SJSA1 (cell line): Measurements from ENCODE around the gene PSMB7. TPM values are rescaled to one million over a fixed set of nuclear protein-coding genes. Genes with fewer than 3 reads are reported as not detected.

Source experiments
- DNase-seq, 2 experiments: peaks; one replicate each; pipeline ENCODE4 v3.0.0-alpha.2; 2015 to 2020; ENCODE audit warnings: low spot score in 2 of 2, low read depth in 1 of 2
- H3K27ac ChIP-seq: fragments of 250-450 bp; sonication (Bioruptor Pico); 2 replicates; pipeline ENCODE4 v1.5.1; 2020; ENCODE audit warnings: mild to moderate bottlenecking, moderate library complexity
- H3K27me3 ChIP-seq: fragments of 250-450 bp; sonication (Bioruptor Pico); replicated peaks from 2 replicates; pipeline ENCODE4 v1.5.1; 2020; ENCODE audit warnings: mild to moderate bottlenecking, moderate library complexity
- H3K36me3 ChIP-seq: fragments of 250-450 bp; sonication (Bioruptor Pico); 2 replicates; pipeline ENCODE4 v1.5.1; 2020; ENCODE audit warnings: mild to moderate bottlenecking
- H3K4me1 ChIP-seq: fragments of 250-450 bp; sonication (Bioruptor Pico); replicated peaks from 2 replicates; pipeline ENCODE4 v1.6.1; 2021; ENCODE audit warnings: mild to moderate bottlenecking
- H3K4me3 ChIP-seq: fragments of 250-450 bp; sonication (Bioruptor Pico); 2 replicates; pipeline ENCODE4 v1.5.1; 2020; ENCODE audit warnings: mild to moderate bottlenecking
- H3K9me3 ChIP-seq: fragments of 250-450 bp; sonication (Bioruptor Pico); replicated peaks from 2 replicates; pipeline ENCODE4 v1.5.1; 2020; ENCODE audit warnings: mild to moderate bottlenecking
- total RNA-seq: library from RNA; depleted of rRNA; stranded (reverse); fragments of >200 nt; shearing (Covaris generic); gene quantifications from 2 replicates; pipeline ENCODE4 v1.2.3, GENCODE V29; 2014

The PSMB7 gene
- total RNA-seq, 1 experiment from 2014 or later, result 301 TPM

DNA sequence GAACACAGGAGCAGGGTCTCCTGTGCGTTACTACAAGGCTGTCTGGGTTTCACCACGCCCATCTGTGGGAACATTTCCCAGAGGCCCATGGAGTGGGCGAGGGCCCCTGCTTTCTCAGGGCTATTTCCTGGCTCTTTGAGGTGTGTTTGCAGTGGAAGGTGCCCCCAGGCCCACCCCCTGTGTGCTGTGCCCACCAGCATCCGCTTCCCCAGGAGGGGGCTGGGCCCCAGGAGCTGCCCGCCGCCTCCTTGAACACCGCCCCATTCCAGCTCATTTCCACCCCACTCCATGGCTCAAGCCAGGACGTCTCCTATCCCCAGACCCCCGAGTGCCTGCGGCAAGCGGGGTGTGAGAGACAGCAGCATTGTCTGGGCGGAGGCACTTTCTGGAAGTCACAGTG lies 87.0 kb downstream of the PSMB7 start:
- Histone ChIP-seq H3K4me1 (no peaks in the 10 kb centered on the region), H3K27me3 (no peaks in the 10 kb centered on the region), H3K36me3 (peaks cover 83% of the 10 kb centered on the region), H3K9me3 (no peaks in the 10 kb centered on the region), H3K4me3 (no peak overlapping the region), H3K27ac (no peak overlapping the region)
- no peak for DNase-seq

DNA sequence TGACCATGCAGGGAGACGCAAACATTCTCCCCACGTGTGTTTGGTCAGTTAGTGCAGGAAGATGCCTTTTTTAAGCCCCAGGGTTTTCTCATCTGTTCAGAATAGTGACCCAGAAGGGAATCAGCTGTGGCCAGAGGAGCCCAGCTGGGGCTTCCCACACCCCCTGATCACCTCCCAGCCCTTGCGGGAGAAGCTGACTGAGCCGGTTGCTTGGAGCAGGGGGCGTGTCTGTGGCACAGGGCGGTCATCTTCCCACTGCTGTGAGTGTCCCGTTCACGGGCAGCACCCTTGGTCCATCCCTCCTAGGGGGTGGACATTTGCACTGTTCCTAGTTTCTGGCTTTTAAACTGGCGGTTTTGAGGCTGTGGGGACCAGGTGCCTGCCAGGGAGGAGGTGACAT lies 87.8 kb downstream of the PSMB7 start:
- Histone ChIP-seq H3K27me3 (no peaks in the 10 kb centered on the region), H3K4me1 (no peaks in the 10 kb centered on the region), H3K36me3 (peaks cover 84% of the 10 kb centered on the region), H3K27ac (no peak overlapping the region), H3K9me3 (no peaks in the 10 kb centered on the region), H3K4me3 (no peak overlapping the region)
- DNase-seq, result no peak

DNA sequence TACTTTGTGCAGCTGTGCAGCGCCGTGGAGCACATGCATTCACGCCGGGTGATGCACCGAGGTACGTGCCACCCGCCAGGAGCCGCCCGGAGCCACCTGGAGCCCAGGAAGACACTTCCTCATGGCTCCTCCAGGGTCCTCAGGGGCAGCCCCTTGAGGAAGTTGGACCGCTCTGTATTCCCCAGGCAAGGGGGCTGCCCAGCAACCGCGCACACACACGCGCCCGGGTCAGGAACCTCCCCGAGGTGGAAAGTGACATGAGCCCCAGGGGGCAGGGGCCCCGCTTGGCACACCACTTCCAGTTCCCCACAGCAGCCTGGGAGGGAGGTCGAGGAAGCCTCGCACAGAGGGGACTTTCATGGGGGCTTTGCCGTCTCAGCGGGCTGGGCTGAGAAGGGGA lies 88.9 kb downstream of the PSMB7 start:
- Histone ChIP-seq H3K4me1 (no peaks in the 10 kb centered on the region), H3K36me3 (peaks cover 86% of the 10 kb centered on the region), H3K27me3 (no peaks in the 10 kb centered on the region), H3K27ac (no peak overlapping the region), H3K4me3 (no peak overlapping the region), H3K9me3 (no peaks in the 10 kb centered on the region)
- DNase-seq, result no peak

DNA sequence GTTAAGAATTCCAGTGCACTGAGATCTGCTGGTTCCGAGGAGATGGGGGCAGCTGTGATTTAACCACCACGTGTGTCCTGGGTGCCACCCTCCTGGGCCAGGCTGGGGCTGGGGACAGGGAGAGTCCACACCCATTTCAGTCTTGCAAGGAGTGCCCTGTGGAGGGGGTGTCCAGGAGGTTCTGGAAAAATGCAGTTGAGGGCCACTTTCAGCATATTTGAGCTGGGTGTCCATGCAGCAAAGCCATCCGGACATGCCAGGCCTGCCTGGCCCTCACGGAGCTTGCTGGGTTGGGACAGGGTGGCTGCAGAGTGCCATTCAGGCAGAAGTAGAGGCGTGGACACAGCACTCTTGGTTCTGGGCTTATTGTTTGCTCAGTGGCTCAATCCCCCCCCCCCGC lies 89.4 kb downstream of the PSMB7 start:
- H3K4me1 ChIP-seq, result no peaks in the 10 kb centered on the region
- no peaks in the 10 kb centered on the region for H3K27me3 ChIP-seq
- DNase-seq, result no peak
- peaks cover 88% of the 10 kb centered on the region for H3K36me3 ChIP-seq
- H3K27ac ChIP-seq, result no peak overlapping the region
- H3K9me3 ChIP-seq, result no peaks in the 10 kb centered on the region
- no peak overlapping the region for H3K4me3 ChIP-seq

DNA sequence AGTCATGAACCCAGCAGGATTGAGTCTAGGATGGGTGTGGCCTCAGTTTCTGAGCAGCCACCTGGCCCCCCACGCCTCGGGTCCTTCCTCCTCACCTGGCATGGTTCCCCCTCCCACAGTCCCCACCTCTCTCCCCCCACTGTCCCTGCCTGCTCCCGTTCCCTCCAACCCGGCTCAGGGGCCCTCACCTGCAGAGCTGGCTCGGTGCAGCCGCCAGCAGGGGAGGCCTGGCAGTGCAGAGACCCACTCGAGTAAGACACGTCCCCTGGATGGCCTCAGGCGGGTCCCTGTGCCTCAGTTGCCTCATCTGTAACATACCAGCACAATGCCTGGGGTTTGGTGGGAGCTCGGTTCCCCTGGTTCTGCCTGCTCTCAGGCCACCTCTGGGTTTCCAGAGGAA lies 91.3 kb downstream of the PSMB7 start:
- Histone ChIP-seq H3K27me3 (no peaks in the 10 kb centered on the region), H3K27ac (no peak overlapping the region), H3K36me3 (peaks cover 81% of the 10 kb centered on the region), H3K4me1 (peaks cover 9% of the 10 kb centered on the region), H3K4me3 (no peak overlapping the region), H3K9me3 (no peaks in the 10 kb centered on the region)
- DNase-seq, result no peak

DNA sequence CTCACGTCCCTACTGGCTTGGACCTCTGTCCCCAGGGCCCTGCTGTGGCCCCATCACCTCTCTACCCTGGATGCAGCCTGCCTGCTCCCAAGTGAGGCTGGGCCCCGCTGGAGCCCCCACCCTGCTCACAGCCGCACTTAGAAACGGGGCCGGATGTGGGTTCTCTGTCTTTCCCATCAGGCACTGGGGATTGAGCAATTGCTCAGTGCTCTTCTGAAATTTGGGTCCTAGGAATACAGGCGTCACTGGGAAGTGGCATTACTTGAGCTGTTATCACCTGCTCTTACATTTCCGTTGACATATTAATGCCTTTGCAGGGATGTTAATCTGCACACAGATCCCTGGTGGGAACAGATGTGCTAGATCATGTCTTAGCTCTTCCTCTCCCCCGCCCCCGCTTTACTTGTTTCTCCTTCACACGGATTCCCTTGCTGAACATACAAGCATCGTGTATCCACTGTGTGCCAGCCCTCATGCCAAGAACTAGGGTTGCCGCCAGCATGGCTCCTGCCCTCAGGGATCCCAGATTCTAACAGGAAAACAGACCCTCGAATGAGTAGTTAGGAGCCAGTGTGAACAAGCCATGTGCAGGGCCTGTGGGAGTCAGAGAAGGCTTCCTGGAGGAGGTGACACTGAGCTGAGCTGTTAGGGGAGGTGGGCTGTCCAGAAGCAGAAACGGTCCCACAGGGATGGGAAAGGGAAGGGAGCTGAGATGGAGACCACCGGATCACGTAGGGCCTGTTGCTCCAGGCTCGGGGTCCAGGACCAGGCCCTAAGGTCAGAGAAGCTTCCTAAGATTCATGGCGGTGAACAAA lies 92.4 kb downstream of the PSMB7 start:
- peaks cover 14% of the 10 kb centered on the region for H3K4me1 ChIP-seq
- H3K36me3 ChIP-seq, result peaks cover 76% of the 10 kb centered on the region
- H3K27ac ChIP-seq, result no peak overlapping the region
- no peak for DNase-seq
- no peaks in the 10 kb centered on the region for H3K9me3 ChIP-seq
- H3K27me3 ChIP-seq, result no peaks in the 10 kb centered on the region
- H3K4me3 ChIP-seq, result no peak overlapping the region

DNA sequence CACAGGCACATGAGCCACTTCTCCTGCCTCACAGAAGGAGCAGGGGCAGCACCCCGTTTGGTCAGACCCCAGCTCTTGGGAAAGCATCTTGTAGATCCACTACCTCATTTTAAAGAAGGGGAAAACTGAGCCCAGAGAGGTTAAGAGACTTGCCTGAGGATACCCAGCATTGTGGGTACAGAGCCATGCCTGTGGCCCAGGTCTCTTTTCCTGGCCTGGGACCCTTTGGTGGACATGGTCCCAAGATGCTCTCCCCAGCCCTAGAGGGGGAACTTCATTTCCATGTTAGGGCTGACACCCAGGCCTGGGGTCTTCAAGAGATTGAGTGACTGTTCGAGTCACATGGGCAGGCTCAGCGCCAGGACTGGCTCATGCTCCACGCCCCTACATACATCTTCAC lies 93.3 kb downstream of the PSMB7 start:
- Histone ChIP-seq H3K4me3 (no peak overlapping the region), H3K27me3 (no peaks in the 10 kb centered on the region), H3K4me1 (peaks cover 18% of the 10 kb centered on the region), H3K27ac (no peak overlapping the region), H3K36me3 (peaks cover 76% of the 10 kb centered on the region), H3K9me3 (no peaks in the 10 kb centered on the region)
- no peak for DNase-seq

DNA sequence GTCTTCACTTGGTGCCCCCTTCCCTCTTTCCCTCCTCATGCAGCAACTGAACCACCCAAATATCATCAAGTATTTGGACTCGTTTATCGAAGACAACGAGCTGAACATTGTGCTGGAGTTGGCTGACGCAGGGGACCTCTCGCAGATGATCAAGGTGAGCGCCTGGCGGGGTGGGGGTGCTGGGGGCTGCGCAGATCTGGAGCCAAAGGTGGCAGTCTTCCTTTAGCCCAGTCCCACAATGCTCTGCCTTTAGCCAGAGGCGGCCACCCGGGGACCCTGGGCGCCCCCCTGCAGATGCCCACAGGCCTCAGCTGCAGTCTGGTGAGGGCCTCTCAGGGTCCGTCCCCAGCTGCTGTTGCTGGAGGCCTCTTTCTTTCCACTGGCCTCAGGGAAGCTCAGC lies 93.8 kb downstream of the PSMB7 start:
- no peaks in the 10 kb centered on the region for H3K9me3 ChIP-seq
- H3K27me3 ChIP-seq, result no peaks in the 10 kb centered on the region
- no peak overlapping the region for H3K27ac ChIP-seq
- peaks cover 76% of the 10 kb centered on the region for H3K36me3 ChIP-seq
- DNase-seq, result no peak
- peaks cover 18% of the 10 kb centered on the region for H3K4me1 ChIP-seq
- H3K4me3 ChIP-seq, result no peak overlapping the region

DNA sequence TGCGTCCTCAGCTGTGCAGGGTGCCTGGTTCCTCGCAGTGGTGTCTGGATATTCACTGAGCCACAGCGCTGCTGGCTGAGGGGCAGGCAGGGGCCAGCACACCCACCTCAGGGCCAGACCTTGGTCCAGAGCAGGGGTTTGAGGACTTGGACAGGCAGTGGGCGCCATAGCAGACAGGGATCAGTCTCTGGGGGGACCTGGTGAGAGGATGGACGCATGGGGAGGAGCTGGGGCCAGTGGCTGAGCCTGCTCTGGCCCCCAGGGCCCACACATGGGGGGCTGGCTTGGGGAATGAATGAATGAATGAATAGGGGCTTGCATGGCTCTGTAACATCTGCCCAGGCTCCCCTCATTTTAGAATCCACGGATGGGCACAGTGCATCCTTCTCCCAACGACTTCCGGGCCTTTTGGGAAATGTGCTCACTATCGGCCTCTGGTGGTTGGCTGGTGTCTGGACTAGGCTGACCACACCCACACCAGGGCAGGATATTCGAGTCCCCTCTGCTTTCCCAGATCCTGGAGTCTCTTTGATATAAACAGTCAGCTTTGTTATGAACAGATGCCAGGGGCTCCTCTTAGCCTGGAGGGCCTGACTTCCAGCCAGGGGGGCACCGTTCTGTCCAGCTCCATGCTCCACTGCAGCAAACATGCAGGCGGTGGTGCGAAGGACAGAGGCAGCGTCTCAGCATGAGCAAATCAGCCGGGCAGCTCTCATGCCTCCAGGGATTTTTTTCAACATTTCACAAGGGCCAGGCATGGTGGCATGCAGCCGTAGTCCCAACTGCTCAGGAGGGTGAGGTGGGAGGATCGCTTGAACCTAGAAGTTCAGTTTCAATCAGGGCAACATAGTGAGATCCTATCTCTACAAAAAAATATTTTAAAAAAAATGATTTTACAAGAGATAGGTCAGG lies 94.9 kb downstream of the PSMB7 start:
- Histone ChIP-seq H3K36me3 (peaks cover 80% of the 10 kb centered on the region), H3K27me3 (no peaks in the 10 kb centered on the region), H3K27ac (no peak overlapping the region), H3K4me3 (no peak overlapping the region), H3K4me1 (peaks cover 18% of the 10 kb centered on the region), H3K9me3 (no peaks in the 10 kb centered on the region)
- peak; percentile 55 to 78 for DNase-seq

DNA sequence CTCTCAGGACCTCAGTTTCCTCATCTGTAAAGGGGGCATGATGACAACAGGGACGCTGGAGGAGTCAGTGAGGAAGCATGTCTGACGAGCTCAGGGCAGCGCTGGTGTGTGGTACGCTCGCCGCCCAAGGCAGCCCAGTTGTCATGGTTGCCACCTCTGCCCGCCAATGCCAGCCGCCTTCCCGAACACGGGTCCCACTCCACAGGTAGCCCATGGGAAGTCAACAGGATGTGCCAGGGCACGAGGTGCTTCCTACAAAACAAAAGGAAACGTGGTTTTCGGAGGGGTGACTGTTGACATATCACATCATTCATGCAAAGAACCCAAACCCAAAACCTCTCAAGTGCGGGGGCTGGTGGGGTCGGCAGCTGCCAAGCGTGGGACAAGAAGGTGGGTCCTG lies 99.4 kb downstream of the PSMB7 start:
- H3K27ac ChIP-seq, result no peak overlapping the region
- no peak for DNase-seq
- no peaks in the 10 kb centered on the region for H3K27me3 ChIP-seq
- no peaks in the 10 kb centered on the region for H3K9me3 ChIP-seq
- H3K4me1 ChIP-seq, result peaks cover 22% of the 10 kb centered on the region
- H3K36me3 ChIP-seq, result peaks cover 76% of the 10 kb centered on the region
- H3K4me3 ChIP-seq, result no peak overlapping the region

DNA sequence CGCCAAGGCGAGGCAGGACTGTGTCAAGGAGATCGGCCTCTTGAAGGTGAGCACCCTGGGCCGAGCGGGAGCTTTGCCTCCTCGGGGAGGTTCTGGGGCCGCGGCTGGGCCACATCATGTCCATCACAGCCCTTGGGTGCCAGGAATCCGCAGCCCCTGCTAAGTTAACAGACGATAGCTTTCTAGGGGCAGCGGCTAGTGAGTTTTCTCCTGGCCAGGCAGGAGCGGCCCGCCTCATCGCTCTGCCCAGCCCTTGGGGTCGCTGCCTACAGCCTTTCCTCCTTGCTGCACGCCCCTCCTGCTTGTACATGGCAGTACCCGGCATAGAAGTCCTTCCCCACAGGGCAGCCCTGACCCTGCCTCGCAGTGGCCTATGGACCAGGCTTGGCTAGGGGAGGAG lies 101.3 kb downstream of the PSMB7 start:
- Histone ChIP-seq H3K9me3 (no peaks in the 10 kb centered on the region), H3K27ac (no peak overlapping the region), H3K27me3 (no peaks in the 10 kb centered on the region), H3K4me3 (no peak overlapping the region), H3K4me1 (peaks cover 31% of the 10 kb centered on the region), H3K36me3 (peaks cover 74% of the 10 kb centered on the region)
- DNase-seq, result no peak

DNA sequence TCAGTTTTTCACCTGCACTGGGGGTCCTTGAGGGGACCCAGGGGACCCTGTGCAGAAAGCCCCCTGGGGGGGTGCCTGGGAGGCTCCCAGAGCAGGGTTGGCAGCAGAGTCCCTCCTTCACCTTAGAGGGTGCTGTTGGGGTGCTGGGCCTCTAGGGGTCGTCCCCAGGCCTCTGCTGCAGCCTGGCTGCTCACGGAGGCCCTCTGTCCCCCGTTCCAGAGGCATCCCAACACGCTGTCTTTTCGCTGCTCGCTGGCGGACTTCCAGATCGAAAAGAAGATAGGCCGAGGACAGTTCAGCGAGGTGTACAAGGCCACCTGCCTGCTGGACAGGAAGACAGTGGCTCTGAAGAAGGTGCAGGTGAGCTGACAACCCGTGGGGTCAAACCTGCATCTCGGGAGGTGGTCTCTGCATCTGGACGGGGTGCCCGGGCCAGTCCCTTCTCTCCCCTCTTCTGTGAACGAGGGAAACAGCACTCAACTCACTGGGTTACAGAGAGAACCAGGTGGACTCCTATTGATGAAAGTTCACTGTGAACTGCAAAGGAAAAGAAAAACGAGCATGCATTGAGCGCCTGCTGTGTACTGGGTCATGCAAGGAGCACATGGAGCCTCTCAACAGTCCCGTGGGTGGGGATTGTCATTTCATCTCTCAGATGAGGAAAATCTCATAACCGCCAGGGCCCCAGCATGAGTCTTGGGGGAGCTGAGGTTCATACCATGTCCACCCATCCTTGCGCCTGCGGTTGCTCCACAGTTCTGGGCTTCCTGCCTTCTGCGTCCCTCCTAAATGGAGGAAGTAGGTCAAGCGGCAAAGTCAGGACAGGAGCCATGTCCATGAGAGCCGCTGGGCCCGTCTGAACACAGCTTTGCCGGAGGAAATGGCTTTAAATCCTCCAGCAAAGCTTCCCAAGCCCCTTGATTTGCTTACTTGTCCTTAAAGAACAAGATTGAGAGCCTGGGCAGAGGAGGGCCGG lies 102.7 kb downstream of the PSMB7 start:
- no peaks in the 10 kb centered on the region for H3K9me3 ChIP-seq
- H3K4me1 ChIP-seq, result peaks cover 37% of the 10 kb centered on the region
- no peak overlapping the region for H3K27ac ChIP-seq
- H3K36me3 ChIP-seq, result peaks cover 76% of the 10 kb centered on the region
- DNase-seq, result no peak
- H3K4me3 ChIP-seq, result no peak overlapping the region
- H3K27me3 ChIP-seq, result no peaks in the 10 kb centered on the region

DNA sequence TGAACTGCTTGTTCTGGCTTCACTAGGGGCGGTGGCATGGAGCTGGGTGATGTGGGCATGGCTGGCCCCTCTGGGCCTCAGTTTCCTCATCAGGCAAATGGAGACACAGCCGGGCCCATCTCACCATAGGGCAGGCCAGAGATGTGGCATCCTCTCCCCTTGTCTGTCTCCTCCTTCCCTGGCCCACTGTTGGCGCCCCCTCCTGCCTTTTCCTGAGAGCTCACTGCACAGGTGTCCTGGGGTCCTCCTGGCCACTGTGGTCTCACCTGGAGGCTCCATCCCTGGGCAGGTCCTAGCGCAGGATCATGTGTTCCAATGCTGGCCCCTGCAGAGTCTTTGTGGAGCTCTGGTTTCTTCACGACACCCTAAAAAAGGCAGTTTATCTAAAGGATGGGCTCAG lies 104.0 kb downstream of the PSMB7 start:
- peaks cover 68% of the 10 kb centered on the region for H3K36me3 ChIP-seq
- DNase-seq, result no peak
- H3K27ac ChIP-seq, result no peak overlapping the region
- no peak overlapping the region for H3K4me3 ChIP-seq
- no peaks in the 10 kb centered on the region for H3K27me3 ChIP-seq
- H3K4me1 ChIP-seq, result peaks cover 49% of the 10 kb centered on the region
- no peaks in the 10 kb centered on the region for H3K9me3 ChIP-seq
